ENCODE results near the gene DICER1. TPM values are rescaled to one million over a fixed set of nuclear protein-coding genes. Genes with fewer than 3 reads are reported as not detected.
A peak's percentile ranks its signal among the peaks of the same experiment; 100 is the strongest.

Gene DICER1
- total RNA-seq, 1 donor: 61.3 TPM

- no peak for DNase-seq (ENCODE audit: low read depth)
- TF ChIP-seq CTCF (IDR thresholded peaks at IDR 0.05; ENCODE audit: insufficient read depth, low read depth, low read length): no peak
These were observed 34.3 kb upstream of the DICER1 start for GRCh38 chr14:95191445-95192199.

GRCh38 chr14:95190857-95191256 lies 33.5 kb upstream of the DICER1 start:
- TF ChIP-seq CTCF (IDR thresholded peaks at IDR 0.05; ENCODE audit: insufficient read depth, low read depth, low read length): no peak

More at GRCh38 chr14:95191445-95192199, 34.3 kb upstream of the DICER1 start:
- no peak overlapping the region for H3K4me3 ChIP-seq (ENCODE audit: low read depth, low read length)

GRCh38 chr14:95190346-95190840 lies 33.1 kb upstream of the DICER1 start:
- DNase-seq (ENCODE audit: low read depth): no peak
- TF ChIP-seq CTCF (IDR thresholded peaks at IDR 0.05; ENCODE audit: insufficient read depth, low read depth, low read length): no peak
- no peak overlapping the region for H3K4me3 ChIP-seq (ENCODE audit: low read depth, low read length)

More at GRCh38 chr14:95190857-95191256, 33.5 kb upstream of the DICER1 start:
- no peak overlapping the region for H3K4me3 ChIP-seq (ENCODE audit: low read depth, low read length)
- DNase-seq (ENCODE audit: low read depth): no peak

GRCh38 chr14:95189367-95190132 lies 32.2 kb upstream of the DICER1 start:
- TF ChIP-seq CTCF (IDR thresholded peaks at IDR 0.05; ENCODE audit: insufficient read depth, low read depth, low read length): no peak
- H3K4me3 ChIP-seq (ENCODE audit: low read depth, low read length): no peak overlapping the region
- DNase-seq (ENCODE audit: low read depth): peak; percentile 70

- no peak overlapping the region for H3K4me3 ChIP-seq (ENCODE audit: low read depth, low read length)
- no peak for DNase-seq (ENCODE audit: low read depth)
- TF ChIP-seq CTCF (IDR thresholded peaks at IDR 0.05; ENCODE audit: insufficient read depth, low read depth, low read length): no peak
These were observed 31.1 kb upstream of the DICER1 start for GRCh38 chr14:95188380-95188779.

- peak overlapping the region; percentile 34 for H3K4me3 ChIP-seq (ENCODE audit: low read depth, low read length)
- peak; percentile 87 for DNase-seq (ENCODE audit: low read depth)
- no peak for TF ChIP-seq CTCF (IDR thresholded peaks at IDR 0.05; ENCODE audit: insufficient read depth, low read depth, low read length)
These were observed 28.6 kb upstream of the DICER1 start for GRCh38 chr14:95185767-95186392.
